HL-60 (cell line): Measurements from ENCODE around the gene OSBPL10.

Experiments used
- DNase-seq, 2 experiments: peaks; one replicate each; pipeline ENCODE4 v3.0.0-alpha.2; 2010 to 2020; ENCODE audit warnings: low read depth in 1 of 2, low spot score in 1 of 2
- H3K27ac ChIP-seq: fragments of 250-450 bp; sonication (Bioruptor Pico); replicated peaks from 2 replicates; pipeline ENCODE4 v1.5.1; 2020; ENCODE audit warnings: mild to moderate bottlenecking, moderate library complexity
- H3K27me3 ChIP-seq: fragments of 250-450 bp; sonication (Bioruptor Pico); 2 replicates; pipeline ENCODE4 v1.5.1; 2021; ENCODE audit warnings: mild to moderate bottlenecking, moderate library complexity; ENCODE audit not compliant: insufficient read depth, poor library complexity, severe bottlenecking
- H3K4me3 ChIP-seq: replicated peaks from 2 replicates; pipeline ENCODE4 v1.5.1; 2011; ENCODE audit warnings: mild to moderate bottlenecking, control low read depth, low read length; ENCODE audit not compliant: insufficient read depth
- CTCF ChIP-seq: IDR thresholded peaks from one replicate; pipeline ENCODE4 v1.5.1; 2011; ENCODE audit warnings: low read length, control low read depth, inconsistent platforms; ENCODE audit not compliant: insufficient read depth
- GABPA ChIP-seq: IDR thresholded peaks from 2 replicates; pipeline ENCODE4 v1.6.1; 2012; ENCODE audit warnings: low read depth
- POLR2AphosphoS5 ChIP-seq: IDR thresholded peaks from 2 replicates; pipeline ENCODE4 v1.6.1; 2012; ENCODE audit warnings: low read depth
- SPI1 ChIP-seq: IDR thresholded peaks from 2 replicates; pipeline ENCODE4 v1.6.1; 2012; ENCODE audit warnings: low read depth, mild to moderate bottlenecking, borderline replicate concordance
- TF ChIP-seq, protein P1 (sequence below): IDR thresholded peaks from 2 replicates; pipeline ENCODE4 v1.6.1; 2012; ENCODE audit warnings: low read depth; ENCODE audit not compliant: insufficient replicate concordance

OSBPL10 gene

GRCh38 chr3:31908391-31909097 is 72.5 kb downstream of the OSBPL10 start:
- no peak for DNase-seq
- TF ChIP-seq POLR2AphosphoS5 (no peak), CTCF (no peak), SPI1 (no peak), GABPA (no peak)
- TF ChIP-seq, protein P1, sequence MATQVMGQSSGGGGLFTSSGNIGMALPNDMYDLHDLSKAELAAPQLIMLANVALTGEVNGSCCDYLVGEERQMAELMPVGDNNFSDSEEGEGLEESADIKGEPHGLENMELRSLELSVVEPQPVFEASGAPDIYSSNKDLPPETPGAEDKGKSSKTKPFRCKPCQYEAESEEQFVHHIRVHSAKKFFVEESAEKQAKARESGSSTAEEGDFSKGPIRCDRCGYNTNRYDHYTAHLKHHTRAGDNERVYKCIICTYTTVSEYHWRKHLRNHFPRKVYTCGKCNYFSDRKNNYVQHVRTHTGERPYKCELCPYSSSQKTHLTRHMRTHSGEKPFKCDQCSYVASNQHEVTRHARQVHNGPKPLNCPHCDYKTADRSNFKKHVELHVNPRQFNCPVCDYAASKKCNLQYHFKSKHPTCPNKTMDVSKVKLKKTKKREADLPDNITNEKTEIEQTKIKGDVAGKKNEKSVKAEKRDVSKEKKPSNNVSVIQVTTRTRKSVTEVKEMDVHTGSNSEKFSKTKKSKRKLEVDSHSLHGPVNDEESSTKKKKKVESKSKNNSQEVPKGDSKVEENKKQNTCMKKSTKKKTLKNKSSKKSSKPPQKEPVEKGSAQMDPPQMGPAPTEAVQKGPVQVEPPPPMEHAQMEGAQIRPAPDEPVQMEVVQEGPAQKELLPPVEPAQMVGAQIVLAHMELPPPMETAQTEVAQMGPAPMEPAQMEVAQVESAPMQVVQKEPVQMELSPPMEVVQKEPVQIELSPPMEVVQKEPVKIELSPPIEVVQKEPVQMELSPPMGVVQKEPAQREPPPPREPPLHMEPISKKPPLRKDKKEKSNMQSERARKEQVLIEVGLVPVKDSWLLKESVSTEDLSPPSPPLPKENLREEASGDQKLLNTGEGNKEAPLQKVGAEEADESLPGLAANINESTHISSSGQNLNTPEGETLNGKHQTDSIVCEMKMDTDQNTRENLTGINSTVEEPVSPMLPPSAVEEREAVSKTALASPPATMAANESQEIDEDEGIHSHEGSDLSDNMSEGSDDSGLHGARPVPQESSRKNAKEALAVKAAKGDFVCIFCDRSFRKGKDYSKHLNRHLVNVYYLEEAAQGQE: no peak
- H3K4me3 ChIP-seq: no peak overlapping the region
- no peaks in the 10 kb centered on the region for H3K27me3 ChIP-seq
- H3K27ac ChIP-seq: no peak overlapping the region

- Histone ChIP-seq H3K4me3 (no peak overlapping the region), H3K27ac (no peak overlapping the region), H3K27me3 (no peaks in the 10 kb centered on the region)
- no peak for DNase-seq
- TF ChIP-seq CTCF (no peak), SPI1 (no peak), POLR2AphosphoS5 (no peak)
Observed at GRCh38 chr3:31906182-31906581, 74.9 kb downstream of the OSBPL10 start.

- Histone ChIP-seq H3K27ac (no peak overlapping the region), H3K27me3 (no peaks in the 10 kb centered on the region), H3K4me3 (no peak overlapping the region)
- TF ChIP-seq, protein P1: no peak
- TF ChIP-seq SPI1 (no peak), POLR2AphosphoS5 (no peak), GABPA (no peak), CTCF (no peak)
- no peak for DNase-seq
Observed at GRCh38 chr3:31903686-31904431, 77.2 kb downstream of the OSBPL10 start.

DNA sequence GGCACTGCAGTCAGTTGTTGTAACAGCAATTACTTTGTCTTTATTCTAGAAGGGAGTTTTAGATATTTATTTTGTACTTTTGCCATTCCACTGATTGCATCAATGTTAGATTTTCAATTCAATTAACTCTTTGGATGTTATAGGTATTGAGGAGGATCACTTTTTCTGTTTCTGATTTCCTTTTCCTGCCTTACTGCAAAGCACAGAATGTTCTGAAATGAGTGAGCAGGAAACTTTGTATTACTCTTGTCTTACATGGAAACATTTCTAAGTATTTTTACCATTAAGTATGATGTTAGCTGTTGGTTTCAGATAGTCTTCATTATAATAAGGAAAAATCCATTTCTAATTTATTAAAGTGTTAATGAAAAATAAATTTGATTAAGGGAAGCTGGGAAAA is 80.5 kb downstream of the OSBPL10 start:
- DNase-seq: no peak
- no peaks in the 10 kb centered on the region for H3K27me3 ChIP-seq
- H3K27ac ChIP-seq: no peak overlapping the region
- H3K4me3 ChIP-seq: no peak overlapping the region
- TF ChIP-seq, protein P1: no peak
- TF ChIP-seq GABPA (no peak), POLR2AphosphoS5 (no peak), CTCF (no peak), SPI1 (no peak)
